CD1c-positive myeloid dendritic cell (primary cell): ENCODE measurements around the gene PIGM.
A peak's percentile ranks its signal among the peaks of the same experiment; 100 is the strongest.
"Not testable (repeated sequence)": the region's sequence is repeated elsewhere in the genome, so short reads cannot be mapped to it uniquely, and the experiment has no call there.

Experiments used
- DNase-seq: peaks from one replicate; pipeline ENCODE4 v3.0.0-alpha.2; 2016; ENCODE audit errors: extremely low spot score

Gene PIGM

DNA sequence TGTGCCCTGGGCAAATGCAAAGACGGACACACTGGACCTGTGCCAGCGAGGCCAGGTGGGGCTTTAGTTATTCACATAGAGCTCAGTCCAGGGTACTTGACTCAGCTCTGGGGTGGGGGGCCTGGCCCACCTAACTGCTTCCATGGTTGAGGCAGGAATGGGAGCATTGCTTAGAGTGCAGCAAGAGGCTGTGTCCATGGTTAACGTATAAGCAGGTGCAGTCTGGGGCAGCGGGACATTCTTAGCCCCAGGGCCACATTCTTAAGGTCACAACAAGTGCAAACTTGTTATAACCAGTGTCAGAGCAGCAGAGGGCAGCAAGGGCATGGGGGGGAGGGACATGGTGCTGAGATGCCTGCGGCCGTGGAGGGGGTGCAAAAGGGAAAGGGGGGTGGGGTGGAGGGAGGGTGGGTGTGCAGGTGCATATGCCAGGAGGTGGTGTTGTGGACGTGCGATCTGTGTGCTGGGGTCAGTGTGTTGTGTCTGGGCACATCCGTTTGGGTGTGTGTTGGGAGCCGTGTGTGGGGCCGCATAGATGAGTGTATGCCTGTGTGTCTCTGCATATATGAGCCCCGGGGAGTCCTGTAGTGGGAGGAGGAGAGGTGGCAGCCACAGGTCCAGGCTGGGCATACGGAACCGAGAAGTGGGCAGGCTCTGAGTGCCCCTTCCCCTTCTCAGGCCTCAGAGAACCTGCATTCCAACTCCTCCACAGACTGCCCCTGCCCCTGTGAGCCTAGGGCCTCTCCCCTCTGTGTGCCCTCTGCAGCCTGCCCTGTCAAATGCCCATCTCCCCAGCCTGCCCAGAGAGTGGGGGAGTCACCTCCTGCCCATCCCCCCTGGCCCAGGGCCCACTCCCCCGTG is 29.8 kb upstream of the PIGM start:
- DNase-seq: no peak

DNA sequence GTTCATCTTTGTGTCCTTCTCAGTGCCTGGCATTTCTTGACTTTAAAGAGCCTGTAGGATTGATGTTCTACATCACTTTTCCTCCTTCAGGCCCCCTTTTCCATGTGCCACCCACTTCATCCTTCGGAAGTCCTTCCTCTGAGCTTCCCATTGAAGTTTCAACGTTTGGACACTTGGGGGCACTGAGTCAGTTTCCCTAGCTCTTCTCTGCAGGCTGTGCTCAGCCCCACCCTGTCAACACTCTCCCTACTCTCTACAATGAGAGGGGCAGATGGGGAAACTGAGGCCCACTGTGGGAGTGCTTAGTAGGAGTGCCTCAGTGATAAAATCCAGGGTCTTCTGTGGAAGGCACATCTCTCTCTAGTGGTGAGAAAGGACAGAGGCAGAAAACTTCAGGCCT is 26.3 kb upstream of the PIGM start:
- no peak for DNase-seq

DNA sequence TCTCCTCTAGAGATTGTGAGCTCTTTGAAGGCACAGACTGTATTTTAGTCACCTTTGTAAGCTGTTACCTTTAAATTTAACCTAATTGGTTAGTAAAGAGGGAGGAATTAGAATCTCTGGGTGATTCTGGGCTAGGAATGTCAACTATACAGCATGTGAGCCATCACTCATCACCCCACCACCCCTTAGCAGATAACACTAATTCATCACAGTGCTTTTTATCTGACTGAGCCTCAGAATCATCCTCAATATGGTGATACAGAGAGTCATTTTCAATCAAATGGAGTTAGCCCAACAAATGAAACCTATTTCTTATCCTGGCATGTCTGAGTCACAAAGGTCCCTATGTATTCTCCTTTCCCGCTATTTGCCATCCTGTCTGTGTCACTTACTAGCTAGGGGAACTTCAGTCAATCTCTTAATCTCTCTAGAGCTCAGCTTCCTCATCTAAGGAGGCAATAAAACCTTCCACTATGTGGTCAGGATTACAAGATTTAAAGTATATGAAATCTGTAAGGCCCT is 24.9 kb upstream of the PIGM start:
- DNase-seq: no peak

DNA sequence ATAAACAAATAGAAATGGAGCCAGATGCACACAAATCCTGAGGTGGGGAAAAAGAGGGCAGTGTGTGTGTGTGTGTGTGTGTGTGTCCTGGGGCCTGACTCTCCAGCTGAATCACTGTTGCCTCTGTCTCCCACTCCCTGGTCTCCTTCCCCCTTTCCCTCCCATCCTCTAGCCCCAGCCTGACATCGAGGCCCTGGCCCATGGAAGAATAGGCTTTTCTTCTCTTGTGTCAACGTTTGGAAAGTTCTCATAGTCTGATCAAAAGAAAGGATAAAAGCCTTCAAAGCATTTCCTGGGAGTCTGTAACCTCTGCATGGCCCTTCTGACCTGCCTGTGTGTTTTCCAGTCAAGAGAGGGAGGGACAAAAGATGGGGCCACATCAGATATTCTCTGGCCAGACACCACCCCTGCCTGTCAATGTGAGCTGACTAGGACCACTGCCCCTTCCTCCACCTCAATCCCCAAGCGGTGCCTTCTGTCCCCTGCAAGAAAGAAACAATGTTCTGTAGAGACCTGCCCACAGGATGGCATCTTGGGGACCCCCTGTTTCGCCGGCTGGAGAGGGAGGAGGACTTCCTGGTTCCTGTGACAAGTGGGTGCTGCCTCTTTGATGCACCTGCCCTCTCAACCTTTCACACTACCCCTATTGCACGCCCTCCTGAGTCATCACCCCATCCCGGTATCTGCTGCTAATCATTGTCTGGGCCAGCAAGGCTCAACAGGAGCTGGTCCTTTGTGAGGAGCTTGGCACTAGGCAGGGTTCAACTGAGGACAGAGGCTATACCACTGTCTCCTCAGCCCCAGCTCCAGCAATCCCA is 22.0 kb upstream of the PIGM start:
- DNase-seq: no peak

DNA sequence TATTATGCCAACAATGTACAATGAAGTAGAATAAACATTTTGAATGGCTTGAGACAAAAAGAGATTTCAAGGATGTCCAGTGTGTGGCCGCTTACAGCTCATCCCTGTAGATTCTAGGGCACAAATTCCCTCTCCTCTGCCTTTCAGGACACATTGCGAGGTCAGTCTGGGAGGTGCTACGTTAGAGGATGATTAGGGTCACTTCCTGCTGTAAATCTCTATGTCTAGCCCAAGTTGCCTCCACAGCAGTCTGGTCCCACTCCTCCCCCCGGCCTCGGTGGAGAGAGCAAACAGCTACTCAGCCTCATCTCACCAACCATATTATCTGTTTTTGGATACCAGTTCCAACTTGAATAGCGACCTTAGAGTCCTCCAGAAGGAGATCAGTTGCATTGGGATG is 21.1 kb upstream of the PIGM start:
- DNase-seq: no peak

DNA sequence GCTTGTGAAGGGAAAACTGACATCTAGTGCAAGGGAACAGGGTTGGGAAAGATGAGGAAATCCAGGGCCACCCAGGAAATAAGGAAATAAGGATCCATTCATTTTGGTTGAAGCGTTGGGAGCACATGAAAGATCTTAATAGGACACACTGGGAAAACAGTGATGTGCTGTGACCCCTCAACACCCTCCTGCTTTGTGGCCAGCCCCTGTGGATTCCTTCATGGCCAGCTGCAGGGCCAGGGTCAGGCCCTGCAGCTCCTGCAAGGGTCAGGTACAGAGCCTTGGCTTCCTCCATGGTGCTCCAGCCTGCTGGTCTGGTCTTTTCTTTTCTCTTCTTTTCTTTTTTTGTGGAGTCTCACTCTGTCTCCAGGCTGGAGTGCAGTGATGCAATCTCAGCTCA is 18.8 kb upstream of the PIGM start:
- DNase-seq: no peak

DNA sequence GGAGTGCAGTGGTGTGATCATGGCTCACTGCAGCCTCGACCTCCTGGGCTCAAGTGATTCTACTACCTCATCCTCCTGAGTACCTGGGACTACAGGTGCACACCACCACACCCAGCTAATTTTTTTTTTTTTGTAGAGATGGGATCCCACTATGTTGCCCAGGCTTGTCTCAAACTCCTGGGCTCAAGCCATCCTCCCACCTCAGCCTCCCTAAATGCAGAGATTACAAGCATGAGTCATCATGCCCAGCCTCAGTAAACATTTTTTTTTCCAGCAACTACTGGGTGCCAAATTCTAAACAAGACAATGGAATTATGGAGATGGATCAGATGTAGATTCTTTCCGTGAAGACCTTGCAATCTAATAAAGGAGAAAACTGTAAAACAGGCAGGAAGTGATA is 18.4 kb upstream of the PIGM start:
- DNase-seq: not testable (repeated sequence)

DNA sequence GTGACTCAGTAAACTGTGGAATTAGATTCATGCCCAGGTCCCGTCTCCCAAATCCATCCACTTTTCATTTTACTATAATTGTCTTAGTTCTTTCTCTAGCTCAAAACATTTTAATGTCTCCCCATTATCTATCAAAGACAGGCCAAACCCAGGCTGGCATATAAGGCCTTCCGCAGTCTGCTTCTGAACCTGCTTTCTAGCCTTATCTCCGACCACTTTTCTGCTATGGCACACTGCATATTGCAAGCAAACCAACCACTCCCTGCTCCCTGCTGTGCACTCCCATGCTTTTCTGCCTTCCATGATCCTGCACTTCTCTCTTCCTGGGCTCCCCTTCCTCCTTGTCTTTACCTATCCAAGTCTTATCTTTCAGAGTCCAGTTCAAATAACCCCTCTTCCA is 17.3 kb upstream of the PIGM start:
- no peak for DNase-seq

DNA sequence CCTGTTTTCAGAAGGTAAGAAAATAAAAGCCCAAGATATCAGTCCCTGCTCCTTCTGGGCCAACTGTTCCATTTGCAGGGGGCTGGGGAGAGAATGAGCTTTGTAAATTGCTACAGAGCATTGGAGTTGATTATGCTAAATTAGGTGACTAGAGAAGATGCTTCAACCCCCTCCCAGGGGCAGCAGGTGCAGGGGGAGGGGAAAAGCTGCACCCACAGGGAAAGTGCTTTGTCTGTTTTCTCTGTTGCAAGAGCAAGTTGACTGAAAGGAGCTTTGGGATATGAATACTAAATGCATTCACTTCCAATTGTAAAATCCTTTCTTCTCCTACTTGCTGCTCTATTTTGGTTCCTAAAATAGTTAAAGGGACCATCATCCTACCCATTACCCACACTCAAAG is 16.5 kb upstream of the PIGM start:
- DNase-seq: no peak

DNA sequence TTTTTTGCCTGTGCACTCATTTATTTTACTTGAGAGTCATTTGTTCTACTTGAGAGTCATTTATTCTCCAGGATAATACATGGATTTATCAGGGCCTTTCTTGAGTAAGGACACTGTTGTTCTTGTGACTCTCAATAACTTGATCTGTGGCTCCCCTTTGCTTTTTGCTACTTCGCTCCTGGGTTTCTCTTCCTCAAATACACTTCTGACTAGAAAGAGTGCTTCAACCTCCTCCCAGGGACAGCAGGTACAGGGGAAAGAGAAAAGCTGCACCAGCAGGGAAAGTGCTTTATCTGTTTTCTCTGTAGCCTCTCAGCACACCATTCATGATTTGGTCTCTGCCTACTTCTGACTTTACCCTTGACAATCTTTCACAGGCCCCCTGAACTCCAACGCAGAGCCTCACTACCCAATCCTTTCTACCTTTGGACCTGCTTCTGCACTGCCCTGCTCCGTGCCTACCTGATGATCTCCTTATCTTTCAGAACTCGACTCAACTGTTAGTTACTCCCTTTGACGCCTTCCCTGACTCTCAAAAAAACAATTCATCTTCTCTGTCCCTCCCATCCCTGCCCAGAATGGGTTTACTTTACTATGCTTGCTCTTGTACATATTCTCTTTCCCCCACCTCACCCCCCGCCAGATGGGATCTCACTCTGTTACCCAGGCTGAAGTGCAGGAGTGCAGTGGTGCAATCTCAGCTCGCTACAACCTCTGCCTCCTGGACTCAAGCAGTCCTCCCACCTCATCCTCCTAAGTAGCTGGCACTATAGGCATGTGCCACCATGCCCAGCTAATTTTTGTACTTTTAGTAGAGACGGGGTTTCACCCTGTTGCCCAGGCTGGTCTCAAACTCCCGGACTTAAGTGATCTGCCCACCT is 15.6 kb upstream of the PIGM start:
- DNase-seq: peak; percentile 20

DNA sequence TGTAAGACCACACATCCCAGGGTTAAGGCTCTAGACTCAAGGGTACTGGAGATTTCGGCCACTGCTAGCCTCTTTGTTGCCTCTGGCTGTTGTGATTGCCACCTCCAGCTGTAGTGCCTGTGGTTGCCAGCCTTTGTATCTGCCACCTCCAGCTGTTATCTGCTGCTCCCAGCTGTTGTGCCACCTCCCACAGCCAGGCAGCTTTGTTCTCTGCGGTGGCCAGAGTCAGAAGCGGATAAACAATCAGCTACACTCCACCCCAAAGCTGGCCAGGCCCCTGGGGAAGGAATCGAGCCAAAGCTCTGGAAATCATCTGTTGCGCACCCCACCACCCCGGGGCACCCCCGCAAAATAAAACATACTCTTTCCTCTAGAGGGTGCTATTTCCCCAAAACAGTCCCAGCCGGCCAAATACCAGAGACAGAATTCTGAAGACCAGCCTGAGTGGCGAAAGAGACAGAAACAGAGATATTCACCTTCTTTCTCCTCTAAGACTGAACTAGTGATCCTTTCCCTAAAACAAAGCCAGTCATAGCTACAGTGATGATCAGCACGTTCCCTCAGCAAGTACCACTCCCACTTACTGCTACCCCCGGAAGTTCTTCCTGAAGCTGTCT is 14.8 kb upstream of the PIGM start:
- peak; percentile 64 for DNase-seq

DNA sequence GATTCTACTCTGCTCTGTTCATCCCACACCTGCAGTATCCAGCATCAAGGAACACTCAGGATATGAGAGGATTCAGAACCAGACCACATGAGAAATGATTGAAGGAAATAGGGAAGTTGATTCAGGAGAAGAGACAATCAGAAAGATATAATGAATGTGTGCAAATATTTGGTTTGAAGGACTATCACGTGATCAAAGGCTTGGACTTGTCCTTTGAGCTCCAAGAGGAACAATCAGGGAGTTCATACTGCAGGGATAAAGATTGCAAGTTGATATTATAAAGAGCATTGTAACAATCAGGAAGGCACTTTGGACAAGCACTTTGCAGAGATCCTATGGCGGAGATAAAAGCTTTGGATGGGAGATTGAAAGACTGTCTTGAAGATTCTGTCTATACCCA is 13.9 kb upstream of the PIGM start:
- peak; percentile 3 for DNase-seq

DNA sequence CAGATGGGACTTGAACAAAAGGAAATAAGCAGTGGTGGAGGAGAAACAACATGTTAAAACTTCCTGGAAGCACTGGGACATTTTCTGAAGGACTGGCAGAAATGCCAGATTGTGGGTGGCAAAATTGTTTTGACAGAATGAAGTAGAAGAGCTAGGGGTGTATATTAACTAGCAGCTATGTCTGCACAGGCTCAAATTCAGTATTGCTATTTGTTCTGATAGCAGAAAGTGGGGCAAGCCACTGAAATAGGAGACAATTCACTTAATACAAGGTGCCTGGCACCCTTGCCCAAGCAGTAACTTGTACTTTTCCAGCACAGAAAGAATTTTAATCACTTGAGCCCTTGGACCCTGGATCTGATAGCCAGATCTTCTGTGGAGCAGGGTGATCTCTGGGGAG is 11.8 kb upstream of the PIGM start:
- DNase-seq: no peak

DNA sequence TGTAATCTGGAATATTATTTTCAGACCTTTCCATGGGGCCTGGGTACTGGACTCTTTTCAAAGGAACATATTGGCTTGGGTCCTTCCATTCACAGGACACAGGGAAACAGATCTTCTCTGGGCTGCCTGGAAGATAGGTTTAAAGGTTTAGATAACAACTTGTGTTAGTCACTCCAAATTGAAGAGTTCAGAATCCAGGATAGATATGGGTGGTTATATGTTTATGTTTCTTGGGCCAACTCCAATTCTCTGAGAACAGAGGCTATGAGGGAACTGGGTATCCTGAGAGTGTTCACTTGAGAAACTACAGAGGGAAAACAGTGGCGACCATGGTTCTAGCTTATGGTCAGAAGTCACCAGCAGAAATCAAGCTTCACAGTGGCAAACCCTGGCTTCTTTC is 8.7 kb upstream of the PIGM start:
- DNase-seq: no peak

DNA sequence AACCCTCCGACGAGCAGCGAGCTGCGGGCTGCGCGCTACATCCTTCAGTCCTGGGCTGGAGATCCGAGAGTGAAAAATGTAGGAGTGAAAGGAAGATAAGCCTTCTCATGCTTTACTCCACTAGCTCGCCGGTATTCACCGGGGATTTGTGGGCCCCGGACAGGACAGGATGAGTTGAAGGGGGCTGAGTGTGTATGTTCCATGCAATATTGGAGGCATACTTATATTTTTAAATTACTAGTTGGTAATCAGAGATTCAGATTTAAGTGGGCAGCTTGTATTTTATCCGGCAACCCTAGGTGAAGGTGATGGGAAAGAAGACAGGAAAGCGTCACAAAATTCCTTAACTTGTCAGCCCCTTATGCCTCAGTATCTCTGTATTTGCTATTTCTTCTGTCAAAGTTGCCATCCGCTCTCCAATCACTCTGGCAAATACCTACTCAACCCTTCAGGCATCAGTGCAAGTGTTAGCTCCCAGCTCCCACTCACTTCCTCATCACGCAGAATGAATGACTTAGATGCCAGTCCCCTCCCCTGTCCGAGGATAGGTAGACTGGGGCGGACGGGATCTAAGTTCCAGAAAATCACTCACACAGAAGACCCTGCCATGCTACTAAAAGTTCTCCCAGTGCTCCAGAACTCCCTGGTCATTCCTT is 503 bp upstream of the PIGM start:
- peak; percentile 8 for DNase-seq

DNA sequence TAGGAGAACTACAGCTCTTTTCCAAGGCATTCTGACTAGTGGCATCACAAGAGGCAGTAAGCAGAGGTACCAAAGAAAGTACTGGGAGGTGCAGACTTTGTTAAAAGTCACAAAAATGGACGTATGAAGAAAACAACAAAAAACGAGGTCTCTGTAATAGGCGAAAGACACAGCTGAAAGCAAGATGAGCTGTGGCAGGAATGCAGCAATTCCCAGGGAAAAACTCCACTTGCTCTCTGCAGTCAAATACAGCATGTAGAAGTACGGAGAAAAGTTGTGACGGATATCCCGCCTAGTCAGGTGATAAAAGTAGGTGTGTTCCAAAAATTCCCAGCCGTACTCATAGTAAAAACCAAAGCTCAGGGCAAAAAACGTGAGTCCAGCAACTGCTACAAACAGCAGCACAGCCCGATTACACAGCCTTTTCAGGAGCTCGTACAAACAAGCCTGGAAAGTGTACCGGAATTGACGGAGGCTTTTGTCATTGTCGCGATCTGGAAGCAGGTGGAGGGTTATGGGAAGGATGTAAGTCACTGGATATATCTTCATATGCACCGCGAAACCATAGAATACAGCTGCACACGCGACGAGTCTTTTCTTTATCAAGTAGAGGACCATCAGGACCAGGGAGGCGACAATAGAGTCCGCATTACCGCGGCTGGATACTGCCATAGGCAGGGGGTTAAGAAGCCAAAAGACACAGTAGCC is 979 bp downstream of the PIGM start:
- DNase-seq: no peak

DNA sequence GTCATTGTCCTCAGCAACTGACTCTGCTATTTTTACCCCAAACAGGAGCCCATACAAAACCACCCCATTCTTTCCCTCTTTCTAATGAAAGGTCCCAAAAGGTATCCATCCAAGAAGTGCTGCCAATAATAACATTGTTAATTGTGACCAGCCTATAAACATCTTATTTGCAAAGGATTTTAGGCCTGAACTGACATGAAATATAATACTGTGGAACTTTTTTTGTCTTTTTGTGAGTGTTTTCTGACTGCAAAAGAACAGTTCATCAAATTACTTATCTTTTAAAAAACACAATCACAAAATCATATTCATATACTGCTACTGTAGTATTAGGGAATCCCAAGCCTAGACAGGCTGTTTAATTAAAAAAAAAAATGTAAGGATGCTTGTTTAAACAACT is 3.4 kb downstream of the PIGM start:
- no peak for DNase-seq

DNA sequence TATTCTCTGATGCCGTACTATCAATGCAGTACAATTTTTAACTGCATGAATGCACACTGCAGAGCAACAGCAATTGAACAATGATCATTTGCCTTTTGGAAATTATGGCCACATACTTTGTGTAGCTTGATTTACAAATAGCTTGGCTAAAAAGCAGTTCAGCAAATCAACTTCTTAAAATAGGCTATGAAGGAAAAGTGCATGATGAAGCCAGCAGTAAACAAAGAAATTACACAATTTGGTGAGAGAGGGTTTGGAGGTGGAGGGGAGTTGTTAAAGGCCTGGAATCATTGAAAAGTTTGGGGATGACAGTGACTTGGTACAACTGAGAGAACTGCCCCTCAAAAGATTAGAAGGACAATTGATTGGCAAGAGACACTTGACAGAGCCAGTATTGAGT is 6.5 kb downstream of the PIGM start:
- DNase-seq: no peak

DNA sequence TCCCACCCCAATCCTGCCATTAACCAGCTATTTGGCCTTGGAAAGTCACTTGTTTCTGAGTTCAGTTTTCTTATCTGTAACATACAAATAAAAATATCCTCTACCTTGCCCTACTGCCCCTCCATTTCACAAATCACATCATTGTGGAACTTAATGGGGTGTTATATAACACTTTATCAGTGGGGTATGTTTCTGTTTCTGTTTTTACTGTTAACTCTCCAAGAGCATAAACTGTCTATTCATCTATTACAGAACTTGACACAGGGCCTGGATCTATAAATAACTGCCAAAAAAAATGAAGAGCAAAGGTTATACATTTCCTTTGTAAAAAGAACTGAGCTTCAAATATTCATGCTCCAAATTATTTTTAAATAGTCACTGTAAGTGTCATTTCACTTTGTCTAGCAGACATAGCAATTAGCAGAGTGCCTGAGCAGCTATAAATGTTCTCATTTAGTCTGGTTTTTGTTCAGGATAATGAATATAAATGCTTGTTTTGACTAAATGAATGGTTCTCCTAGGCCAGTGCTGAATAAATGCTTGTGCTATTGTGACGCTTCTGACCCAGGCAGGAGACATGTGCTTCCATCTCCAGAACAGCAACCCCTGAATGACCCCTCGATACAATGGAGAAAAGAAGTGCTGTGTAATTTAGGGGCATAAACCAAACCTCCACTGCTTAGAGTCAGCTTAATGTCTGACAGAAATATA is 7.4 kb downstream of the PIGM start:
- DNase-seq: no peak
